HCT116 (cell line): ENCODE data around the gene TULP4. TPM values are rescaled to one million over a fixed set of nuclear protein-coding genes. Genes with fewer than 3 reads are reported as not detected.

ENCODE experiments used
- ATAC-seq: fragments of 200-7000 bp; cut with Tn5 transposase; 2 replicates; pipeline ENCODE4 v1.9.1; 2020; ENCODE audit warnings: mild to moderate bottlenecking, moderate library complexity
- BruUV-seq: library from RNA; stranded (reverse); fragments of 400-500 nt; replicated peaks from 2 replicates; lab custom pipeline; 2021; lab: Mats Ljungman, UMichigan
- CTCF ChIA-PET: fragments of 300-600 bp; sonication (Branson Sonifier 250); formaldehyde crosslinking; loops from one replicate; lab custom pipeline; 2021; ENCODE audit warnings: antibody characterized with exemption; lab: Charles Lee
- POLR2A ChIA-PET: fragments of 300-600, 350-600 bp; sonication (Branson Sonifier 250); formaldehyde crosslinking; loops from one replicate; lab custom pipeline; 2021; ENCODE audit warnings: antibody characterized with exemption; lab: Charles Lee
- RAD21 ChIA-PET, 2 experiments: fragments of 300-600 bp; sonication (Branson Sonifier 250); formaldehyde crosslinking; loops; one replicate each; lab custom pipeline; 2023; ENCODE audit warnings: low total read pairs in 2 of 2; ENCODE audit not compliant: uncharacterized antibody in 2 of 2, unreplicated experiment in 2 of 2, low non-redundant PET in 1 of 2; lab: Charles Lee
- DNase-seq: peaks from one replicate; pipeline ENCODE4 v3.0.0-alpha.2; 2010; ENCODE audit warnings: low read depth, low spot score
- H2AFZ ChIP-seq: fragments of 200-600 bp; shearing (Covaris generic), sonication (generic); 2 replicates; pipeline ENCODE4 v1.6.1; 2017; ENCODE audit warnings: low read depth, mixed run types, mixed read lengths, antibody characterized with exemption, low read length; ENCODE audit not compliant: poor library complexity, severe bottlenecking
- H3K27ac ChIP-seq: 2 replicates; pipeline ENCODE4 v1.5.1; 2012; ENCODE audit warnings: low read depth, low read length
- H3K27me3 ChIP-seq: fragments of 200-600 bp; sonication (generic); 2 replicates; pipeline ENCODE4 v1.6.1; 2016; ENCODE audit warnings: mixed run types, low read length, mixed read lengths; ENCODE audit not compliant: insufficient read depth
- H3K36me3 ChIP-seq, 2 experiments: fragments of 200-500 bp in 1 of 2; fragments of 200-600 bp in 1 of 2; sonication (Bioruptor generic) in 1 of 2; sonication (generic) in 1 of 2; 2 replicates each; pipeline versions ENCODE4 v1.5.1 to v1.6.1; 2014 to 2016; ENCODE audit warnings: low read length in 2 of 2, inconsistent platforms in 1 of 2, mixed read lengths in 1 of 2, mixed run types in 1 of 2; ENCODE audit not compliant: insufficient read depth in 2 of 2, control insufficient read depth in 1 of 2
- H3K4me1 ChIP-seq, 2 experiments: fragments of 200-600 bp in 1 of 2; sonication (generic) in 1 of 2; 2 replicates each; pipeline versions ENCODE4 v1.5.1 to v1.6.1; 2012 to 2017; ENCODE audit warnings: low read length in 2 of 2, inconsistent platforms in 1 of 2, mild to moderate bottlenecking in 1 of 2, mixed read lengths in 1 of 2, mixed run types in 1 of 2, moderate library complexity in 1 of 2; ENCODE audit not compliant: insufficient read depth in 2 of 2, control insufficient read depth in 1 of 2
- H3K4me2 ChIP-seq: fragments of 200-600 bp; sonication (generic); 2 replicates; pipeline ENCODE4 v1.6.1; 2017; ENCODE audit warnings: mixed run types, low read length, mixed read lengths
- H3K4me3 ChIP-seq, 2 experiments: fragments of 200-600 bp in 1 of 2; sonication (generic) in 1 of 2; replicated peaks in 1 of 2; 2 replicates each; pipeline ENCODE4 v1.5.1; 2011 to 2016; ENCODE audit warnings: low read length in 2 of 2, control low read depth in 1 of 2, low read depth in 1 of 2, mild to moderate bottlenecking in 1 of 2, mixed read lengths in 1 of 2, mixed run types in 1 of 2
- H3K79me2 ChIP-seq: fragments of 200-600 bp; sonication (generic); 2 replicates; pipeline ENCODE4 v1.6.1; 2017; ENCODE audit warnings: mild to moderate bottlenecking, mixed run types, low read length, moderate library complexity, mixed read lengths; ENCODE audit not compliant: insufficient read depth
- H3K9ac ChIP-seq: fragments of 200-600 bp; sonication (generic); 2 replicates; pipeline ENCODE4 v1.6.1; 2016; ENCODE audit warnings: low read length, mixed read lengths
- H3K9me2 ChIP-seq: fragments of 200-600 bp; sonication (generic), shearing (Covaris generic); 2 replicates; pipeline ENCODE4 v1.6.1; 2017; ENCODE audit warnings: mixed run types, mild to moderate bottlenecking, moderate library complexity; ENCODE audit not compliant: insufficient read depth
- H3K9me3 ChIP-seq, 2 experiments: fragments of 200-500 bp in 1 of 2; fragments of 200-600 bp in 1 of 2; sonication (Bioruptor generic) in 1 of 2; sonication (generic) in 1 of 2; 2 replicates each; pipeline ENCODE4 v1.6.1; 2014 to 2017; ENCODE audit warnings: low read length in 2 of 2, mixed read lengths in 2 of 2, inconsistent platforms in 1 of 2, low read depth in 1 of 2, mild to moderate bottlenecking in 1 of 2, mixed run types in 1 of 2, moderate library complexity in 1 of 2; ENCODE audit not compliant: control insufficient read depth in 1 of 2, insufficient read depth in 1 of 2
- H4K20me1 ChIP-seq: fragments of 200-600 bp; sonication (generic), shearing (Covaris generic); 2 replicates; pipeline ENCODE4 v1.6.1; 2017; ENCODE audit warnings: mixed run types, mild to moderate bottlenecking, moderate library complexity; ENCODE audit not compliant: insufficient read depth
- ATF3 ChIP-seq: IDR thresholded peaks from 2 replicates; pipeline ENCODE4 v1.6.1; 2012
- CEBPB ChIP-seq: IDR thresholded peaks from 2 replicates; pipeline ENCODE4 v1.6.1; 2012; ENCODE audit warnings: low read depth
- EZH2 ChIP-seq: fragments of 200-600 bp; sonication (generic); IDR thresholded peaks from 2 replicates; pipeline ENCODE4 v1.6.1; 2017; ENCODE audit warnings: antibody characterized with exemption, mixed run types
- REST ChIP-seq: IDR thresholded peaks from 2 replicates; pipeline ENCODE4 v1.6.1; 2012; ENCODE audit warnings: low read depth
- SRF ChIP-seq: IDR thresholded peaks from 2 replicates; pipeline ENCODE4 v1.6.1; 2012; ENCODE audit warnings: low read depth
- ZNF274 ChIP-seq: fragments of 200-500 bp; sonication (Bioruptor generic); IDR thresholded peaks from 2 replicates; pipeline ENCODE4 v1.6.1; 2014; ENCODE audit warnings: mild to moderate bottlenecking, low read depth, low read length, inconsistent platforms
- intact Hi-C: fragments of 100-400 bp; cut with micrococcal nuclease; formaldehyde crosslinking; loops from 2 replicates; pipeline ENCODE4 v1.10.0; 2022
- total RNA-seq: library from RNA; stranded (reverse); gene quantifications from one replicate; pipeline ENCODE4 v1.2.1, GENCODE V29; 2021; ENCODE audit not compliant: unreplicated experiment

TULP4 gene
- total RNA-seq, 1 experiment from 2014 or later, result 70.8 TPM

GRCh38 chr6:158284876-158285655 is 27.2 kb upstream of the TULP4 start:
- Histone ChIP-seq H3K9me3 (no peaks in the 10 kb centered on the region), H4K20me1 (no peaks in the 10 kb centered on the region), H3K9me2 (no peaks in the 10 kb centered on the region), H3K27me3 (no peaks in the 10 kb centered on the region), H2AFZ (no peak overlapping the region), H3K27ac (no peak overlapping the region), H3K4me2 (no peak overlapping the region), H3K9ac (no peak overlapping the region), H3K36me3 (no peaks in the 10 kb centered on the region), H3K4me1 (no peaks in the 10 kb centered on the region), H3K4me3 (no peak overlapping the region), H3K79me2 (peaks cover 23% of the 10 kb centered on the region)
- ChIA-PET POLR2A (no interaction called here), CTCF (no interaction called here), RAD21 (no interaction called here)
- TF ChIP-seq ZNF274 (no peak), ATF3 (no peak), REST (no peak), SRF (no peak), EZH2 (no peak), CEBPB (no peak)
- DNase-seq (no peak), ATAC-seq (no peak)
- BruUV-seq, result no TSS peak
- intact Hi-C loops, result no loop called here
